Epidermal melanocyte (primary cell): ENCODE results near the gene RAB2B.

Source experiments
- DNase-seq: peaks from one replicate; pipeline ENCODE4 v3.0.0; 2011; ENCODE audit warnings: low spot score; ENCODE audit not compliant: insufficient read length

RAB2B gene

DNA sequence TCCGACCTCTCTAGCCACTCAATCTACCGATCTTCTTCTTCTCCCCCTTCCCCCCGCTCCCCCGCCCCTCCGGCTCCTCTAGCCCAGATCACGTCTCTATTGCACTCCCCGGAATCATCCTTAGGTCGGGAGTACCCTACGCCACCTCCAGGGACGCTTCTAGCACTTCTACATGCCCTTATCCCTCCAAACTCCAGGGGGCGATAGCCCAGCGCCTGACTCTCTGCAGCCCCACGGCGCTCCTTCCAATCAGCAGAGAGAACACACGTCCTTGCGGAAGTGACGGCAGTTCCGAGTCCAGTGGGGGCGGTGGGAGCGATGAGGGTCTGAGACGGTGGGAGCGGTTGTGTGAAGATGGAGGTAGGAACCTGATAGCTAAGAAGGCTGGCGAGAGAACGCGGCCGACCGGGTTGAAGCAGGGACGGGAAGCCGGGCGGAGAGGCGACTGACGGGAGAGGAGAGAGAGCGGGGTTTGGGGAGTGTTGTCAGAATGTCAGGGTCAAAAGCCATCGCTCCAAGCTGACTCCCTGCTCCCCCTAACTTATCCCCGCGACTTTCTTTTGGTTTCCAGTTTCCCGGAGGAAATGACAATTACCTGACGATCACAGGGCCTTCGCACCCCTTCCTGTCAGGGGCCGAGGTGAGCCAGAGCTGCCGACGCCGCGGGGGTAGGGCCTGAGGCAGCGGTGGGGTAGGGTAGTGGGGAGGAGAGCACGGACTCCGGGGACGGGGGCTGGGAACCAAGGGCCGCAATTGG lies at the start of gene RAB2B, which contains the start of gene TOX4:
TSS of gene RAB2B (minus strand) at position 35 of the 757 bp plus-strand sequence. CDS start 87 bp downstream, outside the sequence.
TSS of gene TOX4 (plus strand) at position 271 of the 757 bp plus-strand sequence. CDS start at position 355, 84 bp downstream.
- DNase-seq = peak; percentile 87

DNA sequence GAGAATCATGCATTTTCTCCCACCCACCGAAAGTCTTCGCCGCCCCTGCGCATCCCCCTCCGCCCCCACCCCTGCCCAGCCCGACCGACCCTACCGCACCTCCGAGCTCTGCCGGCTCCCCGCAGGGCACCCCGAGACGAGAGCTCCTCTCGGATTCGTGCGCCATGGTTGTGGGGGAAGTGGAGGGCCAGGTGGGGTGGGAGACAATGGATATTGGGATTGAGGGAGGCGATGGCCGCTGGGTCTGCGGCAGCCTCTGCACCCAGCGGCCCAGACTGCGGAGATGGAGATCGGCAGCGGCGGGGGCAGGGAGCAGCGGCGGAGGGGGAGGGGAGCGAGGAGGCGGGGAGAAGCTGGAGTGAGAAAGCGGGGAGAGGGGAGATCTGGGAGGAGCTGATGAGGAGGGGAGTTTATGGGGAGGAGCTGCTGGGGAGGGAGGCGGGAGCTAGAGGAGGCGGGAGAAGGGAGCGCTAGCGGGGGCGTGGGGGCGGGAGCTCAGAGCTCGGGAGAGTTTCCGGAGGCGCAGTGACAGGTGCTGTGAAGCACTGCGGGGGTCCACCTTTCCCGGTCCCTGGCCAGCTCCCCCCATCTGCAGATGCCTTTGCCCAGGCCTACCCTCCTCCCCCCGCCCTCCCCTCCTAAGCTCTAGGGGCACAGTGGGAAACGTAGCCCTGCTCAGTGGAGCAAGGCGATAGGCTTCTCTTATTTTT lies 49.4 kb upstream of the RAB2B start, which contains the start of gene SALL2:
TSS of gene SALL2 (minus strand) at position 385 of the 710 bp plus-strand sequence. CDS start at position 166, 219 bp downstream.
- DNase-seq = no peak

DNA sequence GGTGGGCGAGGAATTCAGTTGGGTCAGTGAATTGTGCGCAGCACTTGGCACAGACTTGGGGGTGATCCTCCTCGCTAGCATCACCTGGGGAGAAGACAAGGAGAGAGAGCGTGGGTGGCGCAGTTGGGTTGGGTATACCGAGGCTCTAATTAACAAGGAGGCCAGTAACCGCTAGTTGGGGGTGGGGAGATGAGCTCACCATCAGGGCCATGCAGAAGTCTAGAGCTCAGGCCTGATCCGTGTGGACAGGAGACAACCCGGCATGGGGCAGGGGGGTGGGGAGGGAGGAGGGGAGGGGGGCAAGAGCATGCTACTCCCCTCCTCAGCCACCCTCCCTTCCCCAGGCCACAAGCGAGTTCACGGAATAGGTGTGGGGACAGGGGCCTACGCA lies 48.8 kb upstream of the RAB2B start:
- DNase-seq = no peak

DNA sequence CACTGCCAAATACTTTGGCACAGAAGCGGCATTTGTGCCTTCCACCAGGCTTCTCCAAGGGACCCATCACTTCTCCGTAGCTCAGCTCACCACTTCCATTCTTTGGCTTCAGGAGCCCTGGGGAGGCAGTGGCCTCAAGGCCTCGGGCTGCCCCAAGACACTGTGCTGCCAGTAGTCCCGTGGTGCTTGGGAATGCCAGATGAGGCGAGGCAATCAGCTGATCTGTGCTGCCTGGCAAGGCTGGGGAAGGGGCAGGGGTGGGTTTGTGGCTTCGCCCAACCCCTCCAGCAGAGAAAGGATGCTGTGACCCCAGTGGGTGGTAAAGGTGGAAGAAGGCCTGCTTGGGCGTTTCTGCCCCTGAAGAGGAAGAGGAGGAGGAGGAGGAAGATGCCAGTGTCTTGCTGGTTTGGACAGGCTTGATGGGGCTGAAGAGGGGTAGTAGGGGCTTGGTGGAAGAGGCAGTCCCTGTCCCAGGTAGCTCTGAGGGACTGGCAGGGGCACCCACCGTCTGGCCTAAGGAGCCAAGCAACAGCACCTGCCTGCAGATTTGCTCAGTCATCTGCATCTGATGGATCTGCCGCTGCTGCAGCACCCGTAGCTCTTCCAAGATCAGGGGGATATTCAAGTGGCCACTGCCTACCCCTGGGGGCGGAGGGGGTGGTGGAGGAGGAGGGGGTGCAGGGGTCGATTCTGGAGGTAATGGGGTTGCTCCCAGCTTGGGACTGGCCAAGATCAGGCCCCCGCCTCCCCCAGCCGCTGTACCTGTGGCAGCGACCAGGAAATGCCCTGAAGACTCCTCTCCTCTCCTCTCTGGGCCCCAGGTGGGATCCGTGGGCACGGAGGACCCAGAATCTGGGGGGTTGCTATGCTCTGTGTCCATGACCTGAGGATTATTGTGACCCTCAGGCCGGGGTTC lies 48.1 kb upstream of the RAB2B start:
- DNase-seq = no peak

DNA sequence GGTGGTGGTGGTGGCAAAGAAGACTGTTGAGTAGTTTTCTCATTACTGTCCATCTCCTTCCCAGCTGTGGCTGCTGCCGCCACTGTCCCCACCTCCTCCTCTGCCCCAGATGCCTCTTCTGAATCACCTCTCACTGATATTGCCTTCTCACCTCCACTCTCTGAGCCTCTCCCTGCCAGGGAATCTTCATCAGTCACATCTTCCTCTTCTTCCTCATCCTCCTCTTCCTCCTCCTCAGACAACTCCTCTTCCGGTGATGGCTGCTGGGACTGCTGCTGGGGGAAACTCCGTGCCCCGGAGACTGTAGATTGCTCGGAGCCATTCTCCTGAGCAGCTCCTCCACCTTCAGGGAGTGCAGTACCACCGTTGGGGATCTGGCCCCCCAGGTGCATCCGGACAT lies 46.4 kb upstream of the RAB2B start:
- no peak for DNase-seq

DNA sequence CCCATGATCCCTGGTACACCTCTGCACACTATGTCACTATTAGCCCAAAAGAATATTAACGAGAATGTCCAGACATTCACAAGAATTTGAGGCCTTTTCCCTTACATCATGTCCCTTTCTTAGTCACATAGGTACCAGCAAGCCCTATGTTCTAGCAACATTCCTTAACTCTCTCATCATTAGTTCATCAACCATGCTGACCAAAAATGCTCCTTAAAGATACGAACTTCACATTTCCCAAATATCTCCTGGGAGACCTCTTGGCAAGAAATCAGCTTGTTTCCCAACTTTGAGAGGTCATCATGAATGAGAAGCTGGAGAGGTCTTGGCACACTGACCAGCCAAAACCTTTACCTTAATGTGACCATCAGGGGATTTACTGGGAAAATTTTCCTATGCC lies 44.7 kb upstream of the RAB2B start:
- no peak for DNase-seq

DNA sequence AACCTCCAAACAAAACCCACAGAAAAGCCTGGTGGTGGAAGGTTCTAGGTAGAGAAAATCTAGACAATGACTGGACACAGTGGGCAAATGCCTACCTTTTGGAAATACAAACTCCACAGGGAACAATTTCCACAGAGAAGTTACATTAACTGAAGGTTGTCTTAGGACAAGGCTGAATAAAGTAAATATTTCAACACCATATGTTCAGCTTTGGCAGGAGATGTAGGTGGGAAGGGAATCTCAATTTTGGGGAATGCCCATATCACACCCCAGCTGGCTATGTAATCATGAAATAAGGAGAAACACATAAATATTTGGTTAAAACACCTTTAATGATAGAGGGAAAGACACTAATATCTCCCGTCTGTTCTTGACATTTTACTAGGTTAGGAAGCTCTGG lies 44.0 kb upstream of the RAB2B start:
- DNase-seq = no peak

DNA sequence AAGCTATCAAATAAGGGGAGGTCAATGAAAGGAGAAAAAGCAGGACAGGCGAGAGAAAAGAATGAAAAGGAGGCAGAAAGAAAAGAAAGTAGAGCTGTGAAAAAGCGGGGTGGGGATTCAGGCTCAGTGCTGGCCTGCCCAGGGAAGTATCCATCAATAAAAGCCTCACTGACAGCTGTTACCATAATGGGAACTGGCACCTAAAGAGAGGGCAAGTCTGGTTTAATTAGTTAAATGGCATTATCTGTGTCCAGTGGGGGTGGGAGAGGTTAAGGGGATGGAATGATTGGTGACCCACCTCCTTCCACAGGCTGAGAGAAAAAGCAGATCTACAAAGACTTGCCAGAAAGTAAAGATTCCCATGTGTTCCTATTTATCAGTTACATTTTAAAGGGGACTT lies 42.0 kb upstream of the RAB2B start:
- no peak for DNase-seq

DNA sequence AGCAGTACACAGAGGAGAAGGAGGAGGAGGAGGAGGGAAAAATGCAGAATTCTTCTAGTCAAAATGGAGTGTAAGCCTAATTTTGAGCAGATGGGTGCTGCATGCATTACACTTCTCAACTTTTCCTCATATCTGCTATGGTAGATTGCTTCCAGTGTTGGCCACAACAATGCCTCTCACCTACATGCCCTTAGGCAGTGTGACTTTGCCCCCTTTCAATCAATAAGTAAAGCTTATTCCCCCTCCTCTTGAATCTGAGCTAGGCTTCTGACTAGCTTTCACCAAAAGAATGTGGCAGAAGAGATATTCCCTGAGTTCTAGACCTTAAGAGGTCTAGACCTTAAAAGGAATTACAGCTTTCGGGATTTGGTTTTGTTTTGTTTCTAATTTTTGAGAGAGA lies 37.6 kb upstream of the RAB2B start:
- DNase-seq = no peak

DNA sequence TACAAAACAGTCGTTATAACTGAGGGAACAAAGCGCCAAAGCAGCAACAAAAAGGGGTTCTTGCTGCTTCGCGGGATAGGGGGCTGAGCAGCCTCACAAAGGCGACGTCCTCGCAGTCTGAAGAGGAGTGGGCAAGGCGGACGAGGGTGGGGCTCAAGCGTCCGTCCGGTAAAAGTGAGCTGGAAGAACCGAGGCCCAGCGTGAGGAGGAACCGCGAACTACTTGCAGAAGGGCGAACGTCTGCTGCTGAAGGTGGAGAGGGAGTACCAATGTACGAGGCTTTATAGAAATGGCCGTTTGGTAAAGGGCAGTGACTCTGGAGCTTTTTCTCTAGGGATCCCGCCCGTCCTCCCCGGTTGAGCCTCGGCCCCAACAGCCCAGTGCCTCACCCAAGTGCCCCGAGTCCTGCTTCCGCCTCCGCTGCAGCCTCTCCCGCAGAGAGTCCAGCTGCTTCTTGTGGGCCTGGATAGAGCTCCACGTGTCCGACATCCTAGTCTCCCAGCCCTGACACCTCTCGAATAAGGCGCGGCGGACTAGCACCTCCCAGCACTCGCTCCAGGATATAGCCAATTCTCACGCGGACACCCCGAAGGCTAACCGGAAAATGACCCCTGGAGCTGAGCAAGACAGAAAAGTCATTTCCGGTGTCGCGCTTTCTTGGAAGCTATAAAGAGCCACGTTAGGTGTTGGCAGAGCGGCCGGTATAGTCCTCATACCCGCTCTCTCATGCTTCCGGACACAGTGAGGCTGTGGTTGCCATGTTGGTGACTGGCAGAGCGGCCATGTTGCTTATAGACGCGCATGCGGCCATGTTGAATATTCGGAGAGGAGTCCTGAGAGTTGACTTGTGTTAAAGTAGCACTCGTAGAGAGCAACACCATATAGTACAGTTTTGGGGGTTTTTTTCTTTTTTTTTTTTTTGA lies 34.2 kb upstream of the RAB2B start, which contains the start of gene METTL3:
TSS of gene METTL3 (minus strand) at position 606 of the 923 bp plus-strand sequence. CDS start at position 489, 117 bp downstream.
- DNase-seq = peak; percentile 91

DNA sequence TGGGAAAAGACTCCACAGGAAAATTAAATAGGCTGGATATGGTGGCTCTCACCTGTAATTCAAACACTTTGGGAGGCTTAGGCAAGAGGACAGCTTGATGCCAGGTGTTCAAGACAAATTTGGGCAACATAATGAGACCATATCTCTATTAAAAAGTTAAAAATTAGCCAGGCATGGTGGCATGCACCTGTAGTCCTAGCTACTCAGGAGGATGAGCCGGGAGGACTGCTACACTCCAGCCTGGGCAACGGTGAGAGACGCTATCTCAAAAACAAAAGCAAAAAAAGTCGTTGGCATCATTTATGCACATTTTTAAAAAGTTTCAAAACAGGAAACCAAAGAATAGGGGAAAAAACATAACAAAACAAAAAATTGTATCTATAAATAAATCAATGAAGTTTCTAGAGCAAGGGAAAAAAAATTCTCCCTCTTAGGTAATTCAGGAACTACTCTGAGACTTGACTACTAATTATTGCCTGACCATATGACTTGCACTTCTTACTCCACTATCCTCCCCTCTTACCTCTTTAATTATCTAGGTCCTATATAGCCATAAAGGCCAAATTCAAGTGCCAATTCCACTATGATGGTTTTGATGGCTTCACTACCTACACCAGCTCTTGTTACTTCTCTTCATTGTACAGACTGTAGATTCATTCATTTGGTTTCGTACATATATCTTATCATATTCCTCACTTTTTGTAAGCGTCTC lies 32.8 kb upstream of the RAB2B start:
- no peak for DNase-seq

DNA sequence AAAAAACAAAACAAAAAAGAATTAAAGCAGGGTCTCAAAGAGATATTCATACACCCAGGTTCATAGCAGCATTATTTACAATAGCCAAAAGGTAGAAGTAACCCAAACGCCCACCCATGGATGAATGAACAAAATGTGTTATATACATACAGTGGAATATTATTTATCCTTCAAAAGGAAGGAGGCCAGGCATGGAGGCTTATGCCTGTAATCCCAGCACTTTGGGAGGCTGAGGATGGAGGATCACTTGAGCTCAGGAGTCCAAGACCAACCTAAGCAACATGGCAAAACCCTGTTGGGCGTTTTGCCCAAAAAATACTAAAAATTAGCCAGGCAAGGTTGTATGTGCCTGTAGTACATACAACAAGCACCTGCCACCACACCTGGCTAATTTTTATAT lies 29.8 kb upstream of the RAB2B start:
- DNase-seq = no peak

DNA sequence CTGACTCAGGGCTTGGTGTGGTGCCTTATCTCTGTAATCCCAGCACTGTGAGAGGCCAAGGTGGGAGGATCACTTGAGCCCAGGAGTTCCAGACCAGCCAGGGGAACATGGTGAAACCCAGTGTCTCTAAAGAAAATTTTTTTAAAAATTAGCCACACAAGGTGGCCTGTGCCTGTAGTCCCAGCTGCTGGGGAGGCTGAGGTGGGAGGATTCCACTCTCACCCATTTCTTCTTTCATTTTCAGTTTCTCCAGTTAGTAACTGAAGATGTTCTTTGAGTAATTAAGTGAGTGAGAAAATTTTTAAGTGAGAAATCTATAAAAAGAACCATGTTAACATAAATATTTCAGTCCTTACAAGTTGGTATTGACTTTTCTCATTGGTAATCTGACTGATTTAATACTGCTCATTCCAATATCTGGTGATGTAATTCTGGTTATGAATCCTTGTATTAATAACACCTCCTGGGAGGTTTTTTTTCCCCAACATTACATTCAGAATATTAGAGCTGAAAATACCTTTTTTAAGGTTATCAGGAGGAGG lies 28.3 kb upstream of the RAB2B start:
- no peak for DNase-seq

DNA sequence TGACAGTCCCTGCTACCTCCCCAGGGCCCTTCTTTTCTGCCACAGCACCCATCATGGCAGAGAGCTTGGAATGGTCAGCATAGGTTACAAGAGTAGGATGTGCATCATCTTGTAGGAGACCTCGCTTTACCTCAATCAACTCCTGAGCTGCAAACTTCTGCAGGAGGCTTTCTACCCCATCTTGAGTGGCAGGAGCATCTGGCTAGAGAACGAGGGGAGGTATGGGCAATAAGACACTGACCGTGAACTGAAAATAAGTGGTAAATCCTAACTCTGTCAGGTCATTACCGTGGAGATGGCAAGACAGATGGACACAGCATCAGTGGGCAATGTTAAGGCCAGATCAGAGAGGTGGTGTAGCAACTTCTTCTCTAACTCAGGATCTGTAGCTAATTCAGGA lies 26.6 kb upstream of the RAB2B start:
- DNase-seq = no peak

DNA sequence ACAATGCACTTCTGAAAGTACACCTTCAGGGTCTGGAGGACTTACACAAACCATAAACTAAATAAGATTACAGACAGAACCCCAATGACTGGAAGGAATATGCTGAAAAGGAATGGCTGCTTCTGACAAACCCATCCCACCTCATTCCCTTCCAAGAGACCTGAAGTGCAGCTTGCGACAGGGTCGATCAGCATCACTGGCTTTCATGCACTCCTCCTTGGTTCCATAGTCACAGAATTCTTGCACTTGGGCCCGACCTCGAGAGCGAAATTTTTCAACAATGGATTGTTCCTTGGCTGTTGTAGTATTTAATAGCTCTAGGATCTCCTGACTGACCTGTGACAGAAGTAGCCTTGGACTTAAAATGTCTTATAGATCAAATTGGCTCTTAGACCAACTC lies 24.8 kb upstream of the RAB2B start:
- no peak for DNase-seq

DNA sequence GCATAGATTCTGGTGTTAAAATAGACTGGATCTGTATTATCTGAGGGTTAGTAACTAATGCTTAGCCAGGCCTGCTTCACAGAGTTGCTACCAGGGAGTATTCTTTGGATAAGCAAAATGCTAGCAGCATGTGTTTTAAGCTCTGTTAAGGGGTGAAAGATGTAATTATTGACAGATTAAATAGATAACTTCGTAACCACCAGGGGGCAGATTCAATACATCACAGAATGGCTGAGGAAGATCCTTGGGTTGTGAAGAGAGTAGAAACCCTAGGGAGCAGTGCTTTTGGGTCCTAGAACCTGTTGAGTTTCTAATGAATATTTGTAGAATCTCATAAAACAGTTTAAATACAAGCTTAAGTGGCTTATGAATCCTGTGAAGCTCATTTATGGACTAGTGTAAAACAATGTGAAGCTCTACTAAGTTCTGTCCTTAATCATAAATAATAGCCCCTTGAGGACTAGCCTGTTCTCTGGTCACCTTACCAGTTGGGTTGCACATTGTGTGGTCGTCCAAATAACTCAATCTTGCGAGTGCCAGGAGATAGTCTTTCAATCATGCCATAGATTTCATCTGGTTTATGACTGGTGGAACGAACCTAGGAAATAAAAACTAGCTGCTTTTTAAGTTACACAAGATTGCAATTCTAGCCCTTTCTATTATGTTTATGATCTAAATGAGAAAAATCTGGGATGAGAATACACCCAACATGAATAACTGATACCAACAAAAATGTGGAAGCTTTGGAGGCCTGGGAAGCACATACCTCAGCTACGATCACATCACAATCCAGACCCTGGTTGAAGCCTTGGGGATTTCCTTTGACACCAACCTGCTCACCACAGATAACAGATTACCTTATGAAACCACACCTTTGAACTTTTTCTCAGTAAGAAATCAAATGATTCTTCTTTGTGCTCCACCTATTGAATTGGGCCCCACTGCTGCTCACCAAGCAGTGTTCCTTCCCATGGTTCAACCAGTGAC lies 22.1 kb upstream of the RAB2B start:
- DNase-seq = peak; percentile 50

DNA sequence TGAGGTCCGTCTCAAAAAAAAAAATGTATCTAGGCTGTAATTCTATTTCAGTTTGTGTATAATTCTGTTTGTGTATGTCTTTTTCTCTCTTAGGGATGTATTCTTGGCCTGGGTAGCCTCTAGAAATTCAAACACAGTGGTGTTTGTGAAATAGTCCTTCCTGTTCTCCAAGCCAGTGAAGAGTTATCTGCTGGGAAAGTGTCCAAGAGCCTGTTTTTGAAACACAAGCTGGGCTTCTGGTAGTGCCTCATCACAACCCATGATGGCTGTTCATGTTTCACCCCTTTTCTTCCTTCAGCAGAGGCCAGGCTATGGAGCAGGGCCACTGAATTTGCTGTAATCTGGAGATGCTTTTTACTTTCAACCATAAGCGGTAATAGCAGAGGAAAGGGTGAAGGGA lies 19.7 kb upstream of the RAB2B start:
- no peak for DNase-seq
